ENCODE results near the gene ADAMTSL1. TPM values are rescaled to one million over a fixed set of nuclear protein-coding genes. Genes with fewer than 3 reads are reported as not detected.

The ADAMTSL1 gene
- total and polyA plus RNA-seq, 9 of the 15 experiments (the other 6 are each of a cell fraction or from before 2014, with no cell fraction given): 0.01 TPM; not detected in 8

GRCh38 chr9:18877984-18878383 lies 404.0 kb downstream of the ADAMTSL1 start:
- Histone ChIP-seq H3K9ac (ENCODE audit: insufficient read depth in 1 of 2, low read depth in 2 of 2, low read length in 2 of 2) (no peak overlapping the region), H3K27me3 (ENCODE audit: control insufficient read depth in 2 of 2, insufficient read depth in 2 of 2, low read length in 2 of 2) (no peaks in the 10 kb centered on the region), H3K9me1 (ENCODE audit: control insufficient read depth, insufficient read depth, low read length) (no peaks in the 10 kb centered on the region), H3K79me2 (ENCODE audit: control insufficient read depth, insufficient read depth, low read length) (no peaks in the 10 kb centered on the region), H2AFZ (ENCODE audit: low read depth, low read length) (no peak overlapping the region), H3K27ac (ENCODE audit: extremely low read depth, low read depth, low read length) (no peak overlapping the region), H3K9me3 (replicated peaks; ENCODE audit: control insufficient read depth, insufficient read depth, low read depth, low read length) (no peaks in the 10 kb centered on the region), H3K4me2 (ENCODE audit: insufficient read depth, low read length) (no peak overlapping the region), H3K4me1 (replicated peaks in 1 of 2; ENCODE audit: control insufficient read depth in 2 of 2, insufficient read depth in 2 of 2, low read length in 2 of 2) (no peaks in the 10 kb centered on the region), H3K4me3 (no peak overlapping the region), H3K36me3 (ENCODE audit: control insufficient read depth, insufficient read depth, low read length) (no peaks in the 10 kb centered on the region), H4K20me1 (replicated peaks; ENCODE audit: control insufficient read depth, insufficient read depth, low read length) (no peaks in the 10 kb centered on the region)
- DNase-seq (ENCODE audit: extremely low read depth in 1 of 4, low spot score in 3 of 4) (no peak), FAIRE-seq (no peak), ATAC-seq (no peak)
- ChIA-PET POLR2A (no interaction called here), CTCF (ENCODE audit: low intra/inter-chr PET ratio) (no interaction called here)
- no TSS peak for BruUV-seq (replicated peaks)
- WGBS (ENCODE audit: insufficient coverage, low coverage, missing lambda C conversion rate): 0% methylated on average over 3 of the region's 3 CpGs
- in situ Hi-C loops (cut with MboI): no loop called here
- TF ChIP-seq KLF6 (CRISPR knock-in tag; IDR thresholded peaks at IDR 0.05; ENCODE audit: borderline replicate concordance): no peak
- intact Hi-C loops (cut with micrococcal nuclease): no loop called here

- POLR2A ChIA-PET: no interaction called here
- TF ChIP-seq HIVEP1 (CRISPR knock-in tag; IDR thresholded peaks at IDR 0.05): no peak
- no peak for TF ChIP-seq ZKSCAN8 (CRISPR knock-in tag; IDR thresholded peaks at IDR 0.05)
- TF ChIP-seq SMARCA5 (IDR thresholded peaks at IDR 0.05): no peak
- no peak for TF ChIP-seq EZH2 (IDR thresholded peaks at IDR 0.05; ENCODE audit: borderline replicate concordance, low read depth, low read length)
- no peak for TF ChIP-seq SOX6 (IDR thresholded peaks at IDR 0.05)
- no peak for TF ChIP-seq FOXJ3 (CRISPR knock-in tag; IDR thresholded peaks at IDR 0.05)
- TF ChIP-seq CEBPZ (IDR thresholded peaks at IDR 0.05; ENCODE audit: borderline replicate concordance, low read depth, low read length): no peak
- no peak for TF ChIP-seq NELFE (IDR thresholded peaks at IDR 0.05; ENCODE audit: insufficient read depth, insufficient read length)
- TF ChIP-seq ZNF696 (CRISPR knock-in tag; conservative IDR thresholded peaks at IDR 0.05): no peak
- TF ChIP-seq NR1H2 (CRISPR knock-in tag; IDR thresholded peaks at IDR 0.05): no peak
- no peak for TF ChIP-seq SP2 (IDR thresholded peaks at IDR 0.05; ENCODE audit: extremely low read depth, low read depth, low read length, poor library complexity, severe bottlenecking)
- no peak for TF ChIP-seq SRSF1 (IDR thresholded peaks at IDR 0.05; ENCODE audit: low read depth, low read length)
- no peak for TF ChIP-seq CHD1 (IDR thresholded peaks at IDR 0.05; ENCODE audit: low read length)
These were observed 407.8 kb downstream of the ADAMTSL1 start for GRCh38 chr9:18881758-18882157.

More at GRCh38 chr9:18881758-18882157, 407.8 kb downstream of the ADAMTSL1 start:
- H3K9me3 ChIP-seq (replicated peaks; ENCODE audit: control insufficient read depth, insufficient read depth, low read depth, low read length): no peaks in the 10 kb centered on the region
- no TSS peak for BruUV-seq (replicated peaks)
- ATAC-seq (no peak), DNase-seq (ENCODE audit: extremely low read depth in 1 of 4, low spot score in 3 of 4) (no peak), FAIRE-seq (no peak)
- no peak overlapping the region for H2AFZ ChIP-seq (ENCODE audit: low read depth, low read length)
- in situ Hi-C loops (cut with MboI) (no loop called here), intact Hi-C loops (cut with micrococcal nuclease) (no loop called here)
- no peak overlapping the region for H3K9ac ChIP-seq (ENCODE audit: insufficient read depth in 1 of 2, low read depth in 2 of 2, low read length in 2 of 2)
- H3K36me3 ChIP-seq (ENCODE audit: control insufficient read depth, insufficient read depth, low read length): no peaks in the 10 kb centered on the region
- H3K79me2 ChIP-seq (ENCODE audit: control insufficient read depth, insufficient read depth, low read length): no peaks in the 10 kb centered on the region
- no peak overlapping the region for H3K27ac ChIP-seq (ENCODE audit: extremely low read depth, low read depth, low read length)
- no peak overlapping the region for H3K4me2 ChIP-seq (ENCODE audit: insufficient read depth, low read length)
- no peaks in the 10 kb centered on the region for H4K20me1 ChIP-seq (replicated peaks; ENCODE audit: control insufficient read depth, insufficient read depth, low read length)
- CTCF ChIA-PET (ENCODE audit: low intra/inter-chr PET ratio): no interaction called here
- no peak overlapping the region for H3K4me3 ChIP-seq
- H3K27me3 ChIP-seq (ENCODE audit: control insufficient read depth in 2 of 2, insufficient read depth in 2 of 2, low read length in 2 of 2): no peaks in the 10 kb centered on the region
- H3K4me1 ChIP-seq (replicated peaks in 1 of 2; ENCODE audit: control insufficient read depth in 2 of 2, insufficient read depth in 2 of 2, low read length in 2 of 2): no peaks in the 10 kb centered on the region
- no peaks in the 10 kb centered on the region for H3K9me1 ChIP-seq (ENCODE audit: control insufficient read depth, insufficient read depth, low read length)
- 5% methylated on average over 2 of the region's 2 CpGs for WGBS (ENCODE audit: insufficient coverage, low coverage, missing lambda C conversion rate)

Measured in K562 (cell line).